ENCODE results near the gene ASCL4. TPM values are rescaled to one million over a fixed set of nuclear protein-coding genes. Genes with fewer than 3 reads are reported as not detected.
A peak's percentile ranks its signal among the peaks of the same experiment; 100 is the strongest.
"Not testable (repeated sequence)": the region's sequence is repeated elsewhere in the genome, so short reads cannot be mapped to it uniquely, and the experiment has no call there.

The ASCL4 gene
- not detected in 2 replicates for total RNA-seq (2014; rRNA removed; shearing (Covaris generic))
- not detected in 2 replicates for total RNA-seq (2022)
- not detected for Bru-seq, nascent RNA
- BruChase-seq, experiment 1, labeled RNA remaining after a 6-hour chase, result percentile 18 among the genes with signal in this experiment
- not detected for BruChase-seq, experiment 2, labeled RNA remaining after a 2-hour chase
- long read RNA-seq, result 0 reads

GRCh38 chr12:107774349-107775029 is at the start of gene ASCL4:
Gene ASCL4, plus strand, starts transcription at chr12:107774704. Its CDS starts 515 bp downstream, at chr12:107775219.
- peaks cover 11% of the 10 kb centered on the region for H3K4me1 ChIP-seq (ENCODE audit: insufficient read depth, low read length, poor library complexity, severe bottlenecking)
- no peaks in the 10 kb centered on the region for H3K36me3 ChIP-seq (ENCODE audit: insufficient read depth, low read length)
- H4K20me1 ChIP-seq (ENCODE audit: insufficient read depth, low read length), result no peaks in the 10 kb centered on the region
- no peak within 1 kb of the TSS for H3K27ac ChIP-seq (ENCODE audit: low read depth, low read length, poor library complexity, severe bottlenecking)
- intact Hi-C loops (cut with micrococcal nuclease; ENCODE audit: unreplicated experiment), result no loop called here
- H3K9me2 ChIP-seq (ENCODE audit: insufficient read depth, low read length), result no peaks in the 10 kb centered on the region
- no peak for DNase-seq (ENCODE audit: low spot score)
- no TSS peak for BruUV-seq (replicated peaks)
- no peaks in the 10 kb centered on the region for H3K79me2 ChIP-seq (ENCODE audit: insufficient read depth, low read depth, low read length)
- no peak within 1 kb of the TSS for H2AFZ ChIP-seq (ENCODE audit: low read length)
- H3K4me2 ChIP-seq (ENCODE audit: low read length), result no peak within 1 kb of the TSS
- no peak for TF ChIP-seq EZH2phosphoT487 (IDR thresholded peaks at IDR 0.05; ENCODE audit: borderline replicate concordance, low read depth, low read length)
- TF ChIP-seq CTCF (conservative IDR thresholded peaks at IDR 0.05; ENCODE audit: low read length), result no peak
- POLR2A ChIA-PET, result interaction anchor here (0.8 kb wide), 1 partner anchor 9 kb away, joined by 3 read pairs; no protein-coding TSS in a partner anchor
- H3K4me3 ChIP-seq (ENCODE audit: low read depth, low read length, poor library complexity, severe bottlenecking), result no peak within 1 kb of the TSS
- H3K9me3 ChIP-seq (ENCODE audit: low read length), result no peaks in the 10 kb centered on the region
- CTCF ChIA-PET (ENCODE audit: unreplicated experiment), result no interaction called here

- CTCF ChIA-PET (ENCODE audit: unreplicated experiment); H4K20me1 ChIP-seq (ENCODE audit: insufficient read depth, low read length); H2AFZ ChIP-seq (ENCODE audit: low read length); intact Hi-C loops (cut with micrococcal nuclease; ENCODE audit: unreplicated experiment); H3K9me2 ChIP-seq (ENCODE audit: insufficient read depth, low read length); H3K79me2 ChIP-seq (ENCODE audit: insufficient read depth, low read depth, low read length); DNase-seq (ENCODE audit: low spot score); H3K27ac ChIP-seq (ENCODE audit: low read depth, low read length, poor library complexity, severe bottlenecking); H3K4me2 ChIP-seq (ENCODE audit: low read length); H3K9me3 ChIP-seq (ENCODE audit: low read length); H3K36me3 ChIP-seq (ENCODE audit: insufficient read depth, low read length); POLR2A ChIA-PET; H3K4me1 ChIP-seq (ENCODE audit: insufficient read depth, low read length, poor library complexity, severe bottlenecking); BruUV-seq (replicated peaks); H3K4me3 ChIP-seq (ENCODE audit: low read depth, low read length, poor library complexity, severe bottlenecking): not testable (repeated sequence)
Measured at GRCh38 chr12:107727327-107727726, 47.2 kb upstream of the ASCL4 start.

- H4K20me1 ChIP-seq (ENCODE audit: insufficient read depth, low read length); CTCF ChIA-PET (ENCODE audit: unreplicated experiment); H3K36me3 ChIP-seq (ENCODE audit: insufficient read depth, low read length); H2AFZ ChIP-seq (ENCODE audit: low read length); BruUV-seq (replicated peaks); H3K4me2 ChIP-seq (ENCODE audit: low read length); H3K4me3 ChIP-seq (ENCODE audit: low read depth, low read length, poor library complexity, severe bottlenecking); H3K27ac ChIP-seq (ENCODE audit: low read depth, low read length, poor library complexity, severe bottlenecking); POLR2A ChIA-PET; DNase-seq (ENCODE audit: low spot score); H3K4me1 ChIP-seq (ENCODE audit: insufficient read depth, low read length, poor library complexity, severe bottlenecking); intact Hi-C loops (cut with micrococcal nuclease; ENCODE audit: unreplicated experiment); H3K9me2 ChIP-seq (ENCODE audit: insufficient read depth, low read length); H3K9me3 ChIP-seq (ENCODE audit: low read length); H3K79me2 ChIP-seq (ENCODE audit: insufficient read depth, low read depth, low read length): not testable (repeated sequence)
Measured at GRCh38 chr12:107727742-107728141, 46.8 kb upstream of the ASCL4 start.

All from OCI-LY7 (cell line).